ENCODE measurements around the gene ZNF343.

The ZNF343 gene

GRCh38 chr20:2520617-2521016 is 11.9 kb upstream of the ZNF343 start:
- H3K4me3 ChIP-seq (replicated peaks in 1 of 2; ENCODE audit: low read depth in 2 of 2, low read length in 2 of 2), result no peak overlapping the region
- no peak for TF ChIP-seq CTCF (IDR thresholded peaks at IDR 0.05; ENCODE audit: low read depth, low read length)
- DNase-seq (ENCODE audit: low read depth in 2 of 2), result no peak

GRCh38 chr20:2519115-2519809 is 10.5 kb upstream of the ZNF343 start:
- DNase-seq (ENCODE audit: low read depth in 2 of 2), result peak; percentile 78 to 81
- H3K4me3 ChIP-seq (replicated peaks in 1 of 2; ENCODE audit: low read depth in 2 of 2, low read length in 2 of 2), result no peak overlapping the region
- no peak for TF ChIP-seq CTCF (IDR thresholded peaks at IDR 0.05; ENCODE audit: low read depth, low read length)

- no peak for TF ChIP-seq CTCF (IDR thresholded peaks at IDR 0.05; ENCODE audit: low read depth, low read length)
- no peak overlapping the region for H3K4me3 ChIP-seq (replicated peaks in 1 of 2; ENCODE audit: low read depth in 2 of 2, low read length in 2 of 2)
- DNase-seq (ENCODE audit: low read depth in 2 of 2), result no peak
Observed at GRCh38 chr20:2518558-2518957, 9.8 kb upstream of the ZNF343 start.

GRCh38 chr20:2518096-2518495 is 9.4 kb upstream of the ZNF343 start:
- no peak for TF ChIP-seq CTCF (IDR thresholded peaks at IDR 0.05; ENCODE audit: low read depth, low read length)
- no peak for DNase-seq (ENCODE audit: low read depth in 2 of 2)
- no peak overlapping the region for H3K4me3 ChIP-seq (replicated peaks in 1 of 2; ENCODE audit: low read depth in 2 of 2, low read length in 2 of 2)

GRCh38 chr20:2516399-2516798 is 7.7 kb upstream of the ZNF343 start:
- DNase-seq (ENCODE audit: low read depth in 2 of 2), result no peak
- TF ChIP-seq CTCF (IDR thresholded peaks at IDR 0.05; ENCODE audit: low read depth, low read length), result no peak
- no peak overlapping the region for H3K4me3 ChIP-seq (replicated peaks in 1 of 2; ENCODE audit: low read depth in 2 of 2, low read length in 2 of 2)

GRCh38 chr20:2515203-2515602 is 6.5 kb upstream of the ZNF343 start:
- peak; percentile 24 to 52 for DNase-seq (ENCODE audit: low read depth in 2 of 2)
- no peak for TF ChIP-seq CTCF (IDR thresholded peaks at IDR 0.05; ENCODE audit: low read depth, low read length)
- H3K4me3 ChIP-seq (replicated peaks in 1 of 2; ENCODE audit: low read depth in 2 of 2, low read length in 2 of 2), result no peak overlapping the region

- no peak overlapping the region for H3K4me3 ChIP-seq (replicated peaks in 1 of 2; ENCODE audit: low read depth in 2 of 2, low read length in 2 of 2)
- TF ChIP-seq CTCF (IDR thresholded peaks at IDR 0.05; ENCODE audit: low read depth, low read length), result no peak
- no peak for DNase-seq (ENCODE audit: low read depth in 2 of 2)
Observed at GRCh38 chr20:2509794-2510193, 1.1 kb upstream of the ZNF343 start.
